WERI-Rb-1 (cell line): ENCODE measurements around the gene CAPN5.
A peak's percentile ranks its signal among the peaks of the same experiment; 100 is the strongest.

Experiments used
- DNase-seq: peaks from one replicate; pipeline ENCODE4 v3.0.0-alpha.2; 2020
- H3K27ac ChIP-seq: fragments of 250-450 bp; sonication (Bioruptor Pico); 2 replicates; pipeline ENCODE4 v1.5.1; 2020; ENCODE audit warnings: mild to moderate bottlenecking, moderate library complexity
- H3K27me3 ChIP-seq: fragments of 250-450 bp; sonication (Bioruptor Pico); 2 replicates; pipeline ENCODE4 v1.5.1; 2021; ENCODE audit warnings: mild to moderate bottlenecking, low read depth, moderate library complexity; ENCODE audit not compliant: insufficient read depth, severe bottlenecking
- H3K36me3 ChIP-seq: fragments of 250-450 bp; sonication (Bioruptor Pico); 2 replicates; pipeline ENCODE4 v1.5.1; 2020; ENCODE audit warnings: mild to moderate bottlenecking, moderate library complexity
- H3K4me3 ChIP-seq: 2 replicates; pipeline ENCODE4 v1.5.1; 2011; ENCODE audit warnings: low read depth, mild to moderate bottlenecking, control low read depth, low read length
- H3K9me3 ChIP-seq: fragments of 250-450 bp; sonication (Bioruptor Pico); 2 replicates; pipeline ENCODE4 v1.5.1; 2021; ENCODE audit warnings: mild to moderate bottlenecking, moderate library complexity; ENCODE audit not compliant: severe bottlenecking
- TF ChIP-seq, protein P1 (sequence below): IDR thresholded peaks from 2 replicates; pipeline ENCODE4 v1.5.1; 2011; ENCODE audit warnings: low read depth, mild to moderate bottlenecking, control low read depth, inconsistent platforms, low read length

CAPN5 gene

DNA sequence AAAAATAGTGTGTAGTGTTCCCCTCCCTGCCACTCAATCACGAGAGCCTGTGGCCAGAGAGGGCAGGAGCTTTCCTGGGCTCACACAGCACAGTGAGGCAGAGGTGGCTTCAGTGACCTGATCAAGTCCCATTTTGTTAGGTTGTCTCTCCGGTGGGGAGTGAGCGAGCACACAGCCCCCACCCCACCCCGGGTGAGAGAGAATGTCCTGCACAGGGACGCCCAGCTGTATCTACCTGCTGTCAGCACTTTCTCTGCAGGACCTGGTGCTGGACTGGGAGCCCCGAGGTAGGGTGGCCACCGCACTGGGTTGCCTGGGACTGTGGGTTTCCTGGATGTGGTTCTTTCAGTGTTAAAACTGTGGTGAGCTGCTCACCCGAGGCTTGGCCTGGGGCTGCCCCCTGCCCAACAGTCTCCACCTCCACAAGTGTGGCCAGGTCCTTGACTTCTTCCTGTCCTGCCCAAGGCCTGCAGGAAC, 6.1 kb downstream of the CAPN5 start:
- Histone ChIP-seq H3K36me3 (no peaks in the 10 kb centered on the region), H3K27ac (no peak overlapping the region), H3K27me3 (no peaks in the 10 kb centered on the region), H3K9me3 (no peaks in the 10 kb centered on the region), H3K4me3 (no peak overlapping the region)
- TF ChIP-seq, protein P1, sequence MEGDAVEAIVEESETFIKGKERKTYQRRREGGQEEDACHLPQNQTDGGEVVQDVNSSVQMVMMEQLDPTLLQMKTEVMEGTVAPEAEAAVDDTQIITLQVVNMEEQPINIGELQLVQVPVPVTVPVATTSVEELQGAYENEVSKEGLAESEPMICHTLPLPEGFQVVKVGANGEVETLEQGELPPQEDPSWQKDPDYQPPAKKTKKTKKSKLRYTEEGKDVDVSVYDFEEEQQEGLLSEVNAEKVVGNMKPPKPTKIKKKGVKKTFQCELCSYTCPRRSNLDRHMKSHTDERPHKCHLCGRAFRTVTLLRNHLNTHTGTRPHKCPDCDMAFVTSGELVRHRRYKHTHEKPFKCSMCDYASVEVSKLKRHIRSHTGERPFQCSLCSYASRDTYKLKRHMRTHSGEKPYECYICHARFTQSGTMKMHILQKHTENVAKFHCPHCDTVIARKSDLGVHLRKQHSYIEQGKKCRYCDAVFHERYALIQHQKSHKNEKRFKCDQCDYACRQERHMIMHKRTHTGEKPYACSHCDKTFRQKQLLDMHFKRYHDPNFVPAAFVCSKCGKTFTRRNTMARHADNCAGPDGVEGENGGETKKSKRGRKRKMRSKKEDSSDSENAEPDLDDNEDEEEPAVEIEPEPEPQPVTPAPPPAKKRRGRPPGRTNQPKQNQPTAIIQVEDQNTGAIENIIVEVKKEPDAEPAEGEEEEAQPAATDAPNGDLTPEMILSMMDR: no peak
- no peak for DNase-seq

DNA sequence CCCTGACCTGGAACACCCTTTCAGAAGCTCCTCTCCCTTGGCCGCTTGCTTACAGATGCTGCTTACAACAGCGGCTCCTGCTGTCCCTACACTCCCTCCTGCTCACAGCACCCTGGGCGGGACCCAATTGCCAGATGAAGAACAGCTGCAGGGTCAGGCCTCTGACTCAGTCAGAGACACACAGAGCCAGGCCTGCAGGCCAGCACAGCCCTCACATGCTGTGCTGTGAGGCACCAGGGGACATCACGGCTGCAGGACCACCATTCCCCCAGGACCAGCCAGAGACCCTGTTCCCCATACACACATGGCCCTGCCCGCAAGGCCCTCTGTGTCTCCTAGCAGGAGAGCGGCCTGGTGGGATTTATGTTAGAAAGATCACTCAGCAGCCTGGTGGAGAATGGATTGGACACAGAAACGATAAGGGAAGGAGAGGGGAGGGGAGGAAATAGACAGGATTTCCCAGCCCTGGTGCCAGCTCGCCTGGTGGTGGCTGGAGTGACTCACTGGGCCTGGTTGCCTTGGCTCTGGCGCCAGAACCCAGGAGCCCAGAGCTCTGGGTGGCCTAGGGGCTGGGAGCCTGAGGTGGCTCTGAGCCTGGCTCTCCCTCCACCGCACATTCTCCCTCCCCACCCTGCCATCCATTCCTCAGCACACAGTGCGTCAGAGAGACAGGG, 6.7 kb downstream of the CAPN5 start:
- no peaks in the 10 kb centered on the region for H3K36me3 ChIP-seq
- TF ChIP-seq, protein P1: peak; percentile 43; the same call in 1 of the 2 replicates
- peak; percentile 76 for DNase-seq
- H3K4me3 ChIP-seq: no peak overlapping the region
- H3K9me3 ChIP-seq: peaks cover 4% of the 10 kb centered on the region
- H3K27me3 ChIP-seq: no peaks in the 10 kb centered on the region
- H3K27ac ChIP-seq: no peak overlapping the region; the same call in 1 of the 2 replicates

DNA sequence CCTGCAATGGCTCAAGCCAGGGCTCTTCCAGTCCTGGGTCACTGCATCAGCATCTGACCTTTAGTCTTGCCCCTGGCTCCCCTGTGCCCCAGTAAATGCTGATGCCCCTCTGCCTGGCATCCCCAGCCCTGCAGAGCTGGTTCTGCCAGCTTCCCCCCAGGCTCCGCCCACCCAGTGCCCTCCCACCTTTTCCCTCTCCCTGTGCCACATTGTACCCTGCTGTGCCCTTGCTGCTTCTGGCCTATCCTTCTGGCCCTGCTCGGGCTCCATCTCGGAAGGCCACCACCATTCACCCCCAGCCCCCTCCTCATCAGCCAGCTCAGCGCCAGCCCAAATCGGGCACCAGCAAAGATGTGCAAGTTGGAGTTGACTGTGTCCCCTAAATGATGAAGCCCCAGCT, 7.4 kb downstream of the CAPN5 start:
- Histone ChIP-seq H3K27me3 (no peaks in the 10 kb centered on the region), H3K27ac (no peak overlapping the region), H3K36me3 (no peaks in the 10 kb centered on the region), H3K9me3 (peaks cover 5% of the 10 kb centered on the region), H3K4me3 (no peak overlapping the region)
- DNase-seq: no peak
- TF ChIP-seq, protein P1: no peak

DNA sequence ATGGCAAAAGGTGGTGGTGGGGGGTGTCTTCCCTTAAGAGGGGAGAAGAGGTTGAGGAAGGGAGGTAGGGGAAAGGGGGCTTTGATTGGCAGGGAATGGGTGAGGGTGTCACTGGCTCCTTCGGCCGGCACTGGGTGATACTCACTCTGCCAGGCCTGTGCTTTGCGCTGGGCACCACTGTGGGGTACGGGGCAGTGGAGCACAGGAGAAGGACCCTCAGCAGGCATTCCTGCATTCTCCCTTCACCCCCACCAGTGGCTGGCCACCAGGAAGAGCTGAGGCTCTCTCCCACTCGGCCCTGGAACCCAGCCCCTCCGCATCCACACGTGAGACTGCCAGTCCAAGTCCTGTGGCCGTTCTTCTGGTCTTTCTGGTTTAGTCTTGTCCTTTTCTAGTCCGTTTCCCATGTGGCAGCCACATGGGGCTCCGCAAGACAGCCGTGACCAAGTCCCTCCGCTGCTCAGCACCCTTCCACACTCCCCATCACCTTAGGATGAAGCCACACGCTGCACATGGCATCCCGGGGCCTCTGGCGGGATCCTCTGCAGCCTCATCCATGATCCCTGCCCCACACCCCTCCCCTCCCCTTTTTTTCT, 8.0 kb downstream of the CAPN5 start:
- Histone ChIP-seq H3K9me3 (peaks cover 5% of the 10 kb centered on the region), H3K36me3 (no peaks in the 10 kb centered on the region), H3K4me3 (no peak overlapping the region), H3K27ac (no peak overlapping the region), H3K27me3 (no peaks in the 10 kb centered on the region)
- TF ChIP-seq, protein P1: no peak
- DNase-seq: no peak

DNA sequence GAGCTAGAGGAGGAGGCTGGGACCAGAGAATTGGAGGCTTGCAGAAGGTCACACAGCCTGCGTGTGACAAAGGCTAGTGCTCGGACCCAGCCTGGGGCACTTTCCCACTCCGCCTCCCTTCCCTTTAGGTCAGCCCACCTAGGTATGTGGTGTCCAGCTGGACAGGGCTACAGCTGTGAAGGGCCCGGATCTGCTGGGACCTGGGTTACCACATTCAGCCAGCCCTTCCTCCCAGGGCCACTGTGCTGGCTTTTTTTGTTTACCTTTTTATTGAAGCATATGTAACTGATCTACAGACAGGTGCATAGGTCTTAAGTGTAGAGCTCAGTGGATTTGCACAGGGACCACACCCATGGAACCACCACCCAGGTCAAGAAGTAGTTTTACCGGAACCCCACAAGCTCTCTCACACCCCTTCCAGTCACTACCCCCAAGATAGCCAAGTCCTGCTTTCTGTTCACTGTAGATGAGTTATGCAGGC, 8.7 kb downstream of the CAPN5 start:
- TF ChIP-seq, protein P1: no peak
- Histone ChIP-seq H3K27me3 (no peaks in the 10 kb centered on the region), H3K36me3 (no peaks in the 10 kb centered on the region), H3K4me3 (no peak overlapping the region), H3K27ac (no peak overlapping the region), H3K9me3 (peaks cover 5% of the 10 kb centered on the region)
- DNase-seq: no peak
